MCF 10A (cell line): Measurements from ENCODE around the gene PSME3IP1. TPM values are rescaled to one million over a fixed set of nuclear protein-coding genes. Genes with fewer than 3 reads are reported as not detected.
A peak's percentile ranks its signal among the peaks of the same experiment; 100 is the strongest.

Experiments used
- Bru-seq: library from RNA; stranded (reverse); fragments of 400-500 nt; gene quantifications from one replicate; lab custom pipeline; 2021; lab: Mats Ljungman, UMichigan
- BruChase-seq, 2 experiments: library from RNA; stranded (reverse); fragments of 400-500 nt; gene quantifications; one replicate each; lab custom pipeline; 2021; lab: Mats Ljungman, UMichigan
- BruUV-seq: library from RNA; stranded (reverse); fragments of 400-500 nt; replicated peaks from 2 replicates; lab custom pipeline; 2021; lab: Mats Ljungman, UMichigan
- CTCF ChIA-PET: fragments of 300-600 bp; sonication (Branson Sonifier 250); formaldehyde crosslinking; extraction: SDS; loops from one replicate; lab custom pipeline; 2021; ENCODE audit warnings: antibody characterized with exemption, inconsistent platforms; lab: Yijun Ruan, JAX
- POLR2A ChIA-PET: fragments of 300-600, 350-650 bp; sonication (Branson Sonifier 250); formaldehyde crosslinking; extraction: SDS; loops from one replicate; lab custom pipeline; 2020; ENCODE audit warnings: antibody characterized with exemption, inconsistent platforms; lab: Yijun Ruan, JAX
- DNase-seq: peaks from one replicate; pipeline ENCODE4 v3.0.0-alpha.2; 2018; ENCODE audit not compliant: unreplicated experiment
- H3K27ac Mint-ChIP-seq: one replicate; pipeline ENCODE4 v1.8.0; 2022; ENCODE audit warnings: mild to moderate bottlenecking, low read depth, mixed read lengths; ENCODE audit not compliant: unreplicated experiment
- H3K27me3 Mint-ChIP-seq: one replicate; pipeline ENCODE4 v1.8.0; 2022; ENCODE audit warnings: mixed read lengths; ENCODE audit not compliant: insufficient read depth, unreplicated experiment
- H3K36me3 Mint-ChIP-seq: one replicate; pipeline ENCODE4 v1.8.0; 2022; ENCODE audit warnings: mild to moderate bottlenecking, moderate library complexity, mixed read lengths; ENCODE audit not compliant: insufficient read depth, unreplicated experiment
- H3K4me1 Mint-ChIP-seq: one replicate; pipeline ENCODE4 v1.8.0; 2022; ENCODE audit warnings: mixed read lengths; ENCODE audit not compliant: insufficient read depth, unreplicated experiment
- H3K4me3 Mint-ChIP-seq: one replicate; pipeline ENCODE4 v1.8.0; 2022; ENCODE audit warnings: mild to moderate bottlenecking, moderate library complexity, mixed read lengths; ENCODE audit not compliant: unreplicated experiment
- H3K9me3 Mint-ChIP-seq: one replicate; pipeline ENCODE4 v1.8.0; 2022; ENCODE audit warnings: mixed read lengths; ENCODE audit not compliant: unreplicated experiment
- intact Hi-C: fragments of 100-400 bp; cut with micrococcal nuclease; formaldehyde crosslinking; loops from 2 replicates; pipeline ENCODE4 v1.14.1; 2022
- long read RNA-seq: library from polyadenylated mRNA; stranded (forward); transcript quantifications from one replicate; pipeline ENCODE4 v2.0.0, GENCODE V29; 2022
- total RNA-seq: library from RNA; stranded (reverse); gene quantifications from 2 replicates; pipeline ENCODE4 v1.2.3, GENCODE V29; 2022
- TF ChIP-seq, protein P1 (sequence below): fragments of 200-600 bp; IDR thresholded peaks from one replicate; pipeline ENCODE4 v1.8.0; 2022; ENCODE audit warnings: antibody characterized with exemption, mild to moderate bottlenecking; ENCODE audit not compliant: unreplicated experiment

The PSME3IP1 gene, protein sequence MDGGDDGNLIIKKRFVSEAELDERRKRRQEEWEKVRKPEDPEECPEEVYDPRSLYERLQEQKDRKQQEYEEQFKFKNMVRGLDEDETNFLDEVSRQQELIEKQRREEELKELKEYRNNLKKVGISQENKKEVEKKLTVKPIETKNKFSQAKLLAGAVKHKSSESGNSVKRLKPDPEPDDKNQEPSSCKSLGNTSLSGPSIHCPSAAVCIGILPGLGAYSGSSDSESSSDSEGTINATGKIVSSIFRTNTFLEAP
- total RNA-seq (100 and 107 TPM in 2 replicates), Bru-seq, nascent RNA (percentile 86 among the genes with signal in this experiment), BruChase-seq, experiment 1, labeled RNA remaining after a 6-hour chase (percentile 94 among the genes with signal in this experiment), BruChase-seq, experiment 2, labeled RNA remaining after a 2-hour chase (percentile 92 among the genes with signal in this experiment)
- long read RNA-seq, transcript FAM192A-218 (7 exons, 1,086 nt) = minor isoform, 17 of 157 reads
- long read RNA-seq, transcript FAM192A-201 (7 exons, 2,848 nt) = major isoform, 52 of 157 reads
- long read RNA-seq, partial matches to known transcripts = 12 of 157 reads
- long read RNA-seq, other reads (novel, unspliced or antisense) = 76 of 157 reads

DNA sequence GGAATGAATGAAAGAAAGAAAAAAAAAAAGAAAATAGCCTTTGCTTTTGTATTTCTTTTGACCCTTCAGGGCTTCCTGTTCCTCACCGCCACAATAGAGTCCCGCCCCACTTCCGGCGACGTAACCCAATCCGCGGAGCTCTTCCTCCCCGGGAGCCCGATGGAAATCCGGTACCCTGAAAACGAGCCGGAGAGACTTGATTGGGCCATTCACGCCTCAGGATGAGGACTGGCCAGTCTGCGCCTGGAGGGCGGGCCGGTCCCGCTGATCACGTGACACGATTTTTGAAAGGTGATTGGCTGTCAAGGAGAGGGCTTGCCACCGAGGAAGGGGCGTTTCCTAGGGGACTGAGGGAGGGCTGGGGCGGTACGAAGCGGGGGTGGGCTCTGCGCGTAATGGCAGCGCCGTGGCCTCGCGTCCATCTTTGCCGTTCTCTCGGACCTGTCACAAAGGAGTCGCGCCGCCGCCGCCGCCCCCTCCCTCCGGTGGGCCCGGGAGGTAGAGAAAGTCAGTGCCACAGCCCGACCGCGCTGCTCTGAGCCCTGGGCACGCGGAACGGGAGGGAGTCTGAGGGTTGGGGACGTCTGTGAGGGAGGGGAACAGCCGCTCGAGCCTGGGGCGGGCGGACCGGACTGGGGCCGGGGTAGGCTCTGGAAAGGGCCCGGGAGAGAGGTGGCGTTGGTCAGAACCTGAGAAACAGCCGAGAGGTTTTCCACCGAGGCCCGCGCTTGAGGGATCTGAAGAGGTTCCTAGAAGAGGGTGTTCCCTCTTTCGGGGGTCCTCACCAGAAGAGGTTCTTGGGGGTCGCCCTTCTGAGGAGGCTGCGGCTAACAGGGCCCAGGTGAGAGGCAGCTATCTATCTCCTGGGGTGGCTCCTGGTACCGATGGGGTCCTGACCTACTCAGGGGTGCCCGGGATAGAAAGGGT lies at the start of gene PSME3IP1, which contains the start of gene RSPRY1:
Gene PSME3IP1 (minus strand): TSS at position 95 of the 927 bp plus-strand sequence. CDS start 12,185 bp downstream, outside the sequence.
Gene RSPRY1 (plus strand): TSS at position 385 of the 927 bp plus-strand sequence. CDS start 18,330 bp downstream, outside the sequence.
- CTCF ChIA-PET = interaction anchor here (0.6 to 1.9 kb wide), 6 partner anchors 12 to 491 kb away, joined by 3 to 7 read pairs (median 4); no protein-coding TSS in a partner anchor
- TSS peak; percentile 24 for BruUV-seq

DNA sequence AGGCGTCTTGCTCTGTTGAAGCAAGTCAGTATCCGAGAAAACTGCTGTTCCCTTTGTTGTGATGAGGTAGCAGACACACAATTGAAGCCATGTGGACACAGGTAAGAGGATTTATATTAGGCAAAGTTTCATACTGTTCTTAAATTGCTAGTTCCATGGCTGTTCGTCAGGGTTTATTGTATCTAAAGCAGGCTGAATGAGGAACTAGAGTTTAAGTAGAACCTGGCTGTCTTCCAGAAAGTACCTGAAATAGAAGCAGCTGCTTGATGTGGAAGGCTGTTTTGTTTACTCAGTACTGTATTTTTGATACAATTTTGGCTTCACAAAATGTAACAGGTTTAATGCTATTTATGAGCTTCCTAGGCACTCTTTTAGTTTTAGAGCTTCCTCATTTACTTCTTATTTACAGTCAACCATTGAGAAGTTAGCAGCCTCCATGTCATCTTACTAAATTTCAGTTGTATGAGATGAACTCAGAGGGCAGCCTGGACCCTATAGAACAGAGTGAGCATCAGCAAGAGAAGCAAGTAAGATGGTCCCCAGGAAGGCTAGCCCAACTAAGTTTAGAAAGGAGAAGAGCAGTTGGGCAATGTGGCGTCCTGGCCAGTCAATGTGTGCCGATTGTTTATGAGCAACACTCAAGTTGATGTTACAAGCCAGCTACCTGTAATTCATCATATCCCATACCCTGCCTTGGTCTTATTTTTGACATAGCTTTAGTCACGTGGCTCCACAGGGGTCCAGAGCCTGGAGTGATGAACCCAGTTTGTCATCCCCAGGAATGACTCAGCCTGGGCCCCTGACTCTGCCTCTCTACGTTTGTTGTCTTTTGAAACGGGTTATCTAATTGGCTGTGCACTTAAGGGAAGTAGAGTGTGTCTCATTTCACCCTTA lies 49.5 kb upstream of the PSME3IP1 start:
- DNase-seq = peak; percentile 82
- H3K4me1 Mint-ChIP-seq = peaks cover 5% of the 10 kb centered on the region
- H3K27me3 Mint-ChIP-seq = no peaks in the 10 kb centered on the region
- CTCF ChIA-PET = interaction anchor here (0.8 to 1.3 kb wide), 6 partner anchors 14 to 184 kb away, joined by 3 to 5 read pairs (median 4); no protein-coding TSS in a partner anchor
- no peak overlapping the region for H3K4me3 Mint-ChIP-seq
- H3K9me3 Mint-ChIP-seq = no peaks in the 10 kb centered on the region
- peaks cover 88% of the 10 kb centered on the region for H3K36me3 Mint-ChIP-seq
- no TSS peak for BruUV-seq
- POLR2A ChIA-PET = interaction anchor here (1.1 to 2.0 kb wide), 5 partner anchors 8 to 49 kb away, joined by 3 to 12 read pairs (median 8); partner anchors contain the start of gene ARL2BP
- H3K27ac Mint-ChIP-seq = peak overlapping the region; percentile 68
- intact Hi-C loops = no loop called here
- TF ChIP-seq, protein P1, sequence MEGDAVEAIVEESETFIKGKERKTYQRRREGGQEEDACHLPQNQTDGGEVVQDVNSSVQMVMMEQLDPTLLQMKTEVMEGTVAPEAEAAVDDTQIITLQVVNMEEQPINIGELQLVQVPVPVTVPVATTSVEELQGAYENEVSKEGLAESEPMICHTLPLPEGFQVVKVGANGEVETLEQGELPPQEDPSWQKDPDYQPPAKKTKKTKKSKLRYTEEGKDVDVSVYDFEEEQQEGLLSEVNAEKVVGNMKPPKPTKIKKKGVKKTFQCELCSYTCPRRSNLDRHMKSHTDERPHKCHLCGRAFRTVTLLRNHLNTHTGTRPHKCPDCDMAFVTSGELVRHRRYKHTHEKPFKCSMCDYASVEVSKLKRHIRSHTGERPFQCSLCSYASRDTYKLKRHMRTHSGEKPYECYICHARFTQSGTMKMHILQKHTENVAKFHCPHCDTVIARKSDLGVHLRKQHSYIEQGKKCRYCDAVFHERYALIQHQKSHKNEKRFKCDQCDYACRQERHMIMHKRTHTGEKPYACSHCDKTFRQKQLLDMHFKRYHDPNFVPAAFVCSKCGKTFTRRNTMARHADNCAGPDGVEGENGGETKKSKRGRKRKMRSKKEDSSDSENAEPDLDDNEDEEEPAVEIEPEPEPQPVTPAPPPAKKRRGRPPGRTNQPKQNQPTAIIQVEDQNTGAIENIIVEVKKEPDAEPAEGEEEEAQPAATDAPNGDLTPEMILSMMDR = no peak

More for the DNA sequence above, at the start of gene PSME3IP1, which contains the start of gene RSPRY1:
- DNase-seq = peak; percentile 99
- intact Hi-C loops = loop anchor here (1.0 to 10.0 kb wide), 3 partner anchors 59 to 229 kb away; partner anchors contain the start of gene ARL2BP
- Mint-ChIP-seq H3K27me3 (no peaks in the 10 kb centered on the region), H3K27ac (peak within 1 kb of the TSS; percentile 98), H3K4me1 (peaks cover 35% of the 10 kb centered on the region), H3K36me3 (peaks cover 16% of the 10 kb centered on the region), H3K9me3 (peaks cover 6% of the 10 kb centered on the region), H3K4me3 (peak within 1 kb of the TSS; percentile 95)
- TF ChIP-seq, protein P1 = no peak
- POLR2A ChIA-PET = interaction anchor here (0.6 to 5.7 kb wide), 41 partner anchors 9 to 682 kb away, joined by 3 to 67 read pairs (median 5); partner anchors contain the start of genes ARL2BP, CIAPIN1, COQ9 and CPNE2

DNA sequence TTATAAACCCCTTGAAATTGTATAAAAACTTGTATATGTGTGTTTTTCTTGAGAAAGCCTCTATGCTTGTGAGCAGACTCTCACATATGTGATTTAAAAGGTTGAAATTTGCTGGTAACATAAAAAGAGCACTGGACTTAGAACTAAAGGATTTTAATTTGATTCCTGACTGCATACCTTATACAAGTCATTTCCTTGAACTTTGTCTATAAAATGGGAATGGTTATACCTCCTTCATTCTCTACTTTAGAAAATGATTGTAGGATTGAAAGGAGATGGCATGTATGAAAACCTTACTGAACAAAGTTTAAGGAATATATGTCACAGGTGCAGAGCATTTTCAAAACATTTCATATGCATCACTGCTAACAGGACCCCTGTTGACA lies 48.9 kb upstream of the PSME3IP1 start:
- H3K4me3 Mint-ChIP-seq = no peak overlapping the region
- POLR2A ChIA-PET = interaction anchor here (1.6 to 2.0 kb wide), 3 partner anchors 9 to 13 kb away, joined by 4 to 12 read pairs (median 11); partner anchors contain the start of gene ARL2BP
- no peaks in the 10 kb centered on the region for H3K27me3 Mint-ChIP-seq
- CTCF ChIA-PET = interaction anchor here (0.8 to 1.3 kb wide), 5 partner anchors 13 to 184 kb away, joined by 3 to 4 read pairs (median 3); no protein-coding TSS in a partner anchor
- no peak for DNase-seq
- H3K4me1 Mint-ChIP-seq = peaks cover 5% of the 10 kb centered on the region
- no TSS peak for BruUV-seq
- no peaks in the 10 kb centered on the region for H3K9me3 Mint-ChIP-seq
- TF ChIP-seq, protein P1 = no peak
- intact Hi-C loops = no loop called here
- H3K27ac Mint-ChIP-seq = no peak overlapping the region
- peaks cover 89% of the 10 kb centered on the region for H3K36me3 Mint-ChIP-seq
